Thyroid gland (tissue), 4 donors: Measurements from ENCODE around the gene ODC1.

Source experiments
- CTCF ChIP-seq, 6 experiments: fragments of 200-600 bp in 3 of 6; fragments of 450-650 bp in 3 of 6; sonication (generic) in 3 of 6; IDR thresholded peaks; one replicate each; pipeline ENCODE4 v1.5.1; 2016 to 2019; ENCODE audit warnings: antibody characterized with exemption in 6 of 6, mild to moderate bottlenecking in 2 of 6, inconsistent platforms in 1 of 6, moderate library complexity in 1 of 6
- POLR2A ChIP-seq, 2 donors: fragments of 450-650 bp; IDR thresholded peaks; one replicate each; pipeline ENCODE4 v1.6.1; 2017; ENCODE audit warnings: antibody characterized with exemption in 2 of 2, mild to moderate bottlenecking in 2 of 2, moderate library complexity in 1 of 2

DNA sequence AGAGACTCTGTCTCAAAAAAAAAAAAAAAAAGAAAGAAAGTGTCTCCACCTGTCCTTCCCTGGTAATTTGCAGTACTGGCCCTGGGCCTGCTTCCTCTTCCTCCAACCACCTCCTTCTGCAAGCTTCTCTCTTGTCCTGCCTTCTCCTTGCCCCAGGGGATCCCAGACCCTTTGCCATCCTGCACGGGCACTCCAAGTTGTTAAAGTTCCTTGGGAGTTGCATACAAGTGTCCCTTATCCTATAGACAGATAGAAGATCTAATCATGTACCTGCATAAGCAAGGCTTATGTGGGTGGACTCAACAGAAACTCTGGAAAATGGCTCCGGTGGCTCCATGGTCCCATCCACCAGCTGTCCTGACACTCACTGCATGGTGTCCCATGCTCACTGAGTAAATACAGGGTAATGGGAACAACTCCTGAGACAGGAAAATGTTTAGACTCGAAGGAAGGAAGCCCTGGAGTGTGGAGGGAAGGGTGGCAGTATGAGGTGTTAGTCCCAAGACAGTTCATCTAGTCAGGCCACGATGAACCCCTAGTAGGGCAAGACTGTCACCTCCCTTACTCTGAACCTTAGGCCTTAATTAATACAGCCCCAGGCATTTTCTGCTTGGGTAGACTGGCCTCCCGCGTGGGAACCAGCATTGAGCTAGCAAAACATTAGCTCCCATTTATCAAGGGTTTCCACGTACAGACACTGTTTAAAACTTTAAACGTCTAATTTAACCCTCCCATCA lies 17.1 kb downstream of the ODC1 start:
- TF ChIP-seq CTCF (IDR thresholded peaks at IDR 0.05) (no peak), POLR2A (IDR thresholded peaks at IDR 0.05) (no peak)
